Skeletal muscle satellite cell (primary cell): Measurements from ENCODE around the gene ANKRD33B.
"Not testable (repeated sequence)": the region's sequence is repeated elsewhere in the genome, so short reads cannot be mapped to it uniquely, and the experiment has no call there.

Experiments
- H3K27me3 ChIP-seq: 2 replicates; pipeline ENCODE4 v1.7.0; 2013; ENCODE audit warnings: low read length; ENCODE audit not compliant: control insufficient read depth, insufficient read depth
- H3K36me3 ChIP-seq: 2 replicates; pipeline ENCODE4 v1.7.0; 2013; ENCODE audit warnings: mild to moderate bottlenecking, control low read depth, low read length; ENCODE audit not compliant: insufficient read depth
- H3K4me1 ChIP-seq: 2 replicates; pipeline ENCODE4 v1.7.0; 2013; ENCODE audit warnings: low read length; ENCODE audit not compliant: control insufficient read depth, insufficient read depth
- H3K4me2 ChIP-seq: 2 replicates; pipeline ENCODE4 v1.7.0; 2013; ENCODE audit warnings: mild to moderate bottlenecking, low read length
- H3K4me3 ChIP-seq: 2 replicates; pipeline ENCODE4 v1.7.0; 2013; ENCODE audit warnings: low read length
- H3K9ac ChIP-seq: 2 replicates; pipeline ENCODE4 v1.7.0; 2013; ENCODE audit warnings: mild to moderate bottlenecking, low read depth, low read length, moderate library complexity
- H3K9me3 ChIP-seq: replicated peaks from 2 replicates; pipeline ENCODE4 v1.7.0; 2013; ENCODE audit warnings: mild to moderate bottlenecking, control low read depth, low read length

The ANKRD33B gene

GRCh38 chr5:10627160-10627701, 63.4 kb downstream of the ANKRD33B start:
- Histone ChIP-seq H3K4me2 (peak overlapping the region; percentile 87), H3K36me3 (no peaks in the 10 kb centered on the region), H3K4me3 (peak overlapping the region; percentile 66), H3K27me3 (no peaks in the 10 kb centered on the region), H3K9ac (peak overlapping the region; percentile 60), H3K4me1 (peaks cover 6% of the 10 kb centered on the region), H3K9me3 (no peaks in the 10 kb centered on the region)

GRCh38 chr5:10628601-10629000, 64.7 kb downstream of the ANKRD33B start:
- Histone ChIP-seq H3K9me3 (no peaks in the 10 kb centered on the region), H3K4me2 (no peak overlapping the region), H3K27me3 (no peaks in the 10 kb centered on the region), H3K4me3 (no peak overlapping the region), H3K36me3 (no peaks in the 10 kb centered on the region), H3K9ac (no peak overlapping the region), H3K4me1 (peaks cover 6% of the 10 kb centered on the region)

- H3K27me3 ChIP-seq: no peaks in the 10 kb centered on the region
- H3K9ac ChIP-seq: no peak overlapping the region
- H3K36me3 ChIP-seq: no peaks in the 10 kb centered on the region
- no peak overlapping the region for H3K4me2 ChIP-seq
- peaks cover 6% of the 10 kb centered on the region for H3K4me1 ChIP-seq
- no peaks in the 10 kb centered on the region for H3K9me3 ChIP-seq
- no peak overlapping the region for H3K4me3 ChIP-seq
Measured at GRCh38 chr5:10629682-10630081, 65.8 kb downstream of the ANKRD33B start.

- no peaks in the 10 kb centered on the region for H3K27me3 ChIP-seq
- H3K9me3 ChIP-seq: no peaks in the 10 kb centered on the region
- H3K4me1 ChIP-seq: peaks cover 8% of the 10 kb centered on the region
- no peak overlapping the region for H3K9ac ChIP-seq
- no peak overlapping the region for H3K4me3 ChIP-seq
- no peak overlapping the region for H3K4me2 ChIP-seq
- H3K36me3 ChIP-seq: no peaks in the 10 kb centered on the region
Measured at GRCh38 chr5:10630126-10630525, 66.3 kb downstream of the ANKRD33B start.

GRCh38 chr5:10630744-10631143, 66.9 kb downstream of the ANKRD33B start:
- peaks cover 14% of the 10 kb centered on the region for H3K4me1 ChIP-seq
- H3K4me3 ChIP-seq, H3K4me2 ChIP-seq, H3K9ac ChIP-seq, H3K36me3 ChIP-seq, H3K27me3 ChIP-seq, H3K9me3 ChIP-seq: not testable (repeated sequence)

- Histone ChIP-seq H3K4me2 (no peak overlapping the region), H3K27me3 (no peaks in the 10 kb centered on the region), H3K36me3 (no peaks in the 10 kb centered on the region), H3K9ac (no peak overlapping the region), H3K4me1 (peaks cover 15% of the 10 kb centered on the region), H3K9me3 (no peaks in the 10 kb centered on the region), H3K4me3 (no peak overlapping the region)
Measured at GRCh38 chr5:10631316-10631996, 67.6 kb downstream of the ANKRD33B start.

GRCh38 chr5:10632110-10632761, 68.4 kb downstream of the ANKRD33B start:
- no peaks in the 10 kb centered on the region for H3K36me3 ChIP-seq
- no peak overlapping the region for H3K4me2 ChIP-seq
- no peaks in the 10 kb centered on the region for H3K9me3 ChIP-seq
- no peak overlapping the region for H3K9ac ChIP-seq
- H3K4me1 ChIP-seq: peaks cover 10% of the 10 kb centered on the region
- no peaks in the 10 kb centered on the region for H3K27me3 ChIP-seq
- H3K4me3 ChIP-seq: no peak overlapping the region

GRCh38 chr5:10633271-10634049, 69.6 kb downstream of the ANKRD33B start:
- no peak overlapping the region for H3K9ac ChIP-seq
- no peaks in the 10 kb centered on the region for H3K36me3 ChIP-seq
- no peak overlapping the region for H3K4me2 ChIP-seq
- H3K4me1 ChIP-seq: peaks cover 9% of the 10 kb centered on the region
- H3K4me3 ChIP-seq: no peak overlapping the region
- H3K27me3 ChIP-seq: no peaks in the 10 kb centered on the region
- H3K9me3 ChIP-seq: no peaks in the 10 kb centered on the region

GRCh38 chr5:10634050-10634449, 70.2 kb downstream of the ANKRD33B start:
- Histone ChIP-seq H3K4me3 (no peak overlapping the region), H3K27me3 (no peaks in the 10 kb centered on the region), H3K4me1 (peaks cover 9% of the 10 kb centered on the region), H3K36me3 (no peaks in the 10 kb centered on the region), H3K9ac (no peak overlapping the region), H3K9me3 (no peaks in the 10 kb centered on the region), H3K4me2 (no peak overlapping the region)

- no peaks in the 10 kb centered on the region for H3K9me3 ChIP-seq
- no peaks in the 10 kb centered on the region for H3K36me3 ChIP-seq
- H3K4me2 ChIP-seq: no peak overlapping the region
- H3K9ac ChIP-seq: no peak overlapping the region
- no peak overlapping the region for H3K4me3 ChIP-seq
- H3K27me3 ChIP-seq: no peaks in the 10 kb centered on the region
- H3K4me1 ChIP-seq: peaks cover 9% of the 10 kb centered on the region
Measured at GRCh38 chr5:10634562-10634961, 70.7 kb downstream of the ANKRD33B start.

- Histone ChIP-seq H3K9ac (no peak overlapping the region), H3K4me3 (no peak overlapping the region), H3K4me2 (no peak overlapping the region), H3K36me3 (no peaks in the 10 kb centered on the region), H3K27me3 (no peaks in the 10 kb centered on the region), H3K9me3 (no peaks in the 10 kb centered on the region), H3K4me1 (peaks cover 9% of the 10 kb centered on the region)
Measured at GRCh38 chr5:10635257-10635866, 71.5 kb downstream of the ANKRD33B start.
